Mononuclear cell (primary cell): ENCODE results near the gene FRG2B. TPM values are rescaled to one million over a fixed set of nuclear protein-coding genes. Genes with fewer than 3 reads are reported as not detected.
"Not testable (repeated sequence)": the region's sequence is repeated elsewhere in the genome, so short reads cannot be mapped to it uniquely, and the experiment has no call there.

Source experiments
- H3K27me3 ChIP-seq: 2 replicates; pipeline ENCODE4 v1.6.0; 2011; ENCODE audit warnings: low read length, control low read depth; ENCODE audit not compliant: insufficient read depth
- H3K4me1 ChIP-seq: 2 replicates; pipeline ENCODE4 v1.5.1; 2011; ENCODE audit warnings: mild to moderate bottlenecking, low read length, control low read depth; ENCODE audit not compliant: insufficient read depth
- H3K4me3 ChIP-seq: 2 replicates; pipeline ENCODE4 v1.5.1; 2011; ENCODE audit warnings: mild to moderate bottlenecking, low read length, moderate library complexity
- H3K9me3 ChIP-seq: 2 replicates; pipeline ENCODE4 v1.5.1; 2011; ENCODE audit warnings: low read depth, mild to moderate bottlenecking, control low read depth, low read length
- total RNA-seq: library from RNA; depleted of rRNA; stranded (reverse); fragments of >200 nt; gene quantifications from one replicate; pipeline ENCODE4 v1.2.3, GENCODE V29; 2012

The FRG2B gene
- total RNA-seq = not detected

- not testable (repeated sequence) for H3K27me3 ChIP-seq, H3K9me3 ChIP-seq, H3K4me3 ChIP-seq, H3K4me1 ChIP-seq
Measured at GRCh38 chr10:133626695-133627094, at the start of gene FRG2B. Gene FRG2B, minus strand, starts transcription at chr10:133626795. Its CDS starts 53 bp downstream, at chr10:133626742.

DNA sequence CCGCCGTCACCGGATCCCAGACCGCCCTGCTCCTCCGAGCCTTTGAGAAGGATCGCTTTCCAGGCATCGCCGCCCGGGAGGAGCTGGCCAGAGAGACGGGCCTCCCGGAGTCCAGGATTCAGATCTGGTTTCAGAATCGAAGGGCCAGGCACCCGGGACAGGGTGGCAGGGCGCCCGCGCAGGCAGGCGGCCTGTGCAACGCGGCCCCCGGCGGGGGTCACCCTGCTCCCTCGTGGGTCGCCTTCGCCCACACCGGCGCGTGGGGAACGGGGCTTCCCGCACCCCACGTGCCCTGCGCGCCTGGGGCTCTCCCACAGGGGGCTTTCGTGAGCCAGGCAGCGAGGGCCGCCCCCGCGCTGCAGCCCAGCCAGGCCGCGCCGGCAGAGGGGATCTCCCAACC, 40.9 kb upstream of the FRG2B start:
- not testable (repeated sequence) for H3K4me3 ChIP-seq, H3K27me3 ChIP-seq, H3K9me3 ChIP-seq, H3K4me1 ChIP-seq

DNA sequence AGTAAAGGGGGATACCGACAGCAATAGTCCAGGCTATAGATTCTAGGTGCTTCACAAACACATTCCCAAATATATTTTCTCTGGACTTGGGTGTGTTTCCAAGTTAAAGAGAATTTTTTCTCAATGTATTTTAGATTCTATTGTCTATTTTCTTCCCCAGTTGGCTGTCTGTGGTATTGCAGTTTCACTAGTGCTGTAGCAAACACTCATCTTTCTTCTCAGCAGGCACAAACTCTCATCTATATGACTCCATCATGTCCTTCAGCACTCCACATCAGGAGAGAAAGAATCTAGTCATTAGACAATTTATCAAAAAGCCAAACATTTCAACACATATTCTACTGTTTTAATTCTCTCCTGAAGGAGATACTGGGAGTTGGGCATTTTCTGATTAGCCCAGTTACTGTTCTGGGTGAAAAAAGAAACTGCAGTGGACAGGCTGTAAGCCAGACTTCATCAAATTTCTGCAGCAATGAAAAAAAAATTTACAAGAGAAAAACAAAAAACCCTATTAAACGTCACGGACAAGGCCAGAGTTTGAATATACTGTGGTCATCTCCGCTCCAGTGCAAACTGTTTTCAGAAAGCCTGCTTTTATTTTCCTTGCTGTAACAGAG, 37.1 kb upstream of the FRG2B start:
- not testable (repeated sequence) for H3K9me3 ChIP-seq, H3K4me3 ChIP-seq, H3K4me1 ChIP-seq, H3K27me3 ChIP-seq

DNA sequence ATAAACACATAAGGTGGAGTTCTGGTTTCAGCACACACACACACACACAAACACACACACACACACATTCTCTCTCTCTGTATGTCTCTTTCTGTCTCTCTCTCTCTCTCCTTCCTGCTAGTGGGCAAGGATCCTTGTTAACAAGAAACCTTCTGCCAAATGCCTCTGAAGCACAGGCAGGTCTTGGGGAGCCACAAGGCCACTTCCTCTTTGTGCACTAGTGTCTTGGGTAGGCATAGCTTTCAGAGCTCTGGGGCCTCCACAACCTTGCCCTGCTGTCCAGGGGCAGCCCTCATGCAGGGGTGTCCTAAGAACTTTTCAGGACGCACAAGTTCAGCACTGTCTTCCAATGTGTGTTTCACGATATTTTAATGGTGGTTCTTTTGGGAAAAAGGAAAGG, 34.5 kb upstream of the FRG2B start:
- H3K4me1 ChIP-seq, H3K4me3 ChIP-seq, H3K27me3 ChIP-seq, H3K9me3 ChIP-seq: not testable (repeated sequence)

GRCh38 chr10:133660516-133660915, 33.9 kb upstream of the FRG2B start:
- not testable (repeated sequence) for H3K4me3 ChIP-seq, H3K27me3 ChIP-seq, H3K9me3 ChIP-seq, H3K4me1 ChIP-seq

DNA sequence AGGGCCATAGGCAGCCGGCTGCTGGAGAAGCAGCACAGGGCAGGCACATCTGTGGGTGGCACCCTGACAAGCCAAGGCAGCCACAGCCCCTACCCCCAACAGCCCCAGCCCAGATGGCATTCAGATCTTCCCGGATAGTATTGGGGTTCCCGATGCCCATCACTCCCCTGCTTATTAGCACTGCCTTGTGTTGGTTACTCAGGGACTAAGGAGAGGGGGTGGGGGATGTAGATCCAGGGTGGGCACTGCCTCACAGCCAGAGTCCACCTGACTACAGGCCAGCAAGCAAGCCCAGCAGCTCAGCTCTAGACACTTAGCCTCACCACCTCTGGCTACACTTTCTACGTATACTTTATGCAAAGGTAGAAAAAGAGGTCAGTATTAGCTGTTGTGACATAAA, 30.7 kb upstream of the FRG2B start:
- H3K4me3 ChIP-seq, H3K4me1 ChIP-seq, H3K27me3 ChIP-seq, H3K9me3 ChIP-seq: not testable (repeated sequence)

DNA sequence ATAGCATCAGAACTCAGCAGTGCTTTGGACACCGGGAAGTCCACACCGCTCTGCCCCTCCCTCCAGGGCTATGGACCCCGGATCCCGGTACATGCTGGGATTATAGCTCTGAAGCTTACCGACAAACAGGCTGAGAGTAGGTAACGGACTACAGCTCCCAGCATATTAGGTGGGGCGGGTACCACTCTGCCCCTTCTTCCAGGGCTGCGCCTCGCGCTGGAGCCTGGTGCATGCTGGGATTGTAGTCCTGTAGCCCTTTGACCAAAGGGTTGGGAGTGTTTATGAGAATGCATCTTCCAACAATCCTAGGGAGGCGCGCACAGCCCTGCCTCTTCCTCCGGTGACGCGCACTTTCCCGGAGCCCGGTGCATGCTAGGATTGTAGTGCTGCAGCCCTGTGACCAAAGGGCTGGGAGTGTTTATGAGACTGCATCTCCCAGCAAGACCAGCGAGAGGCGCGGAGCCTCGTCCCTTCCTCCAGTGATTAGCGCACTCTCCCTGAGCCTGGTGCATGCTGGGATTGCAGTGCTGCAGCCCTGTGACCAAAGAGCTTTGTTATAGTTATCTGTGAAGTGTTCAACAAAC, 22.4 kb upstream of the FRG2B start:
- not testable (repeated sequence) for H3K27me3 ChIP-seq, H3K9me3 ChIP-seq, H3K4me1 ChIP-seq, H3K4me3 ChIP-seq

DNA sequence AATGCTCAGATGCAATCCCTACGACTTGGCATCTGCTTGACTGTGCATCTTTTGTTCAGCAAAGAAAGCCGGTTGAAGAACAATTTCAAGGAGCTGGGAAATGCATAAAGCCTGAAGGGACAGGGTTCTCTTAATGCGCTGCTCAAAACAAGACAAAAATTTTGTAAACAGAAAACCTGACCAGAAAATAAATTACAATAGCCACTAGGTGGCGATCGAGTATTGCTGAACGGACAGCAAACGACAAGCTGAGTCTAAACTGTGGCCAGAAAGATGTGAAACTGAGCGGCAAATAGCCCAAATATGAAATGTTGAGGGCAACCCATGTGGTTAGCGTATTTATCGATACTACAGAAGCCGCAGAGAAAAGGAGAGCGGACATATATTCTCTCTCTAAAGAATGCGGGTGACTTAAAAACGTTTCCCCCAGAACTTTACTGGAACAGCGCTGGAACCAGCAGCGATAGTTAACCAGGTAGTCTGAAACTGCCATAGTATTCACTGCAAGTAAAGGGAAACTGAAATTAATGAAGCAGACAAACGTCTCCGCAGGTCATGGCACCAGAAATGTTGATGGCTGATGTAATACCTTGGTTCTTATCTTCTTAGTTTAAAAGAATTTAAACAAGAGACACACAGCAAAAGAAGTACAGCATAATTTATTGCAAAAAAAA, 20.6 kb upstream of the FRG2B start:
- not testable (repeated sequence) for H3K27me3 ChIP-seq, H3K9me3 ChIP-seq, H3K4me3 ChIP-seq, H3K4me1 ChIP-seq

DNA sequence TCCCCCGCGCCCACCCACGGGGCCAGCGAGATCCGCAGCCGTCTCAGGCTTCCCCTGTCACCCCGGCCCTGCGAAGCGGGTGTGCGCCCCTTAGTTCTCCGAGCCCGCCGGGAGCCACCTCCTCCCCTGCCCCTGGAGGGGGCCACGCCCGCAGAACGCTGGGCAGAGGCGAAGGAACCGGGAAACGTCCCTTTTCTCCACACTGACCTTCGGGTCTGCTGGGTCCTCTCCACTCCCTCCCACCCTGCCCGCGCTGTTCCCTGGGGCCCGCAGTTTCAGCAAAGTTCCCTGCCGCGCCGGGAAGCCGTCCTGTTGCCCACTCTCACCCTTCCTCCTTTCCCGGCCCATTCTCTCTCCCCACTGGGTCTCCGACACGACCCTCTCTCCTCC, 11.2 kb upstream of the FRG2B start:
- not testable (repeated sequence) for H3K4me3 ChIP-seq, H3K27me3 ChIP-seq, H3K9me3 ChIP-seq, H3K4me1 ChIP-seq

DNA sequence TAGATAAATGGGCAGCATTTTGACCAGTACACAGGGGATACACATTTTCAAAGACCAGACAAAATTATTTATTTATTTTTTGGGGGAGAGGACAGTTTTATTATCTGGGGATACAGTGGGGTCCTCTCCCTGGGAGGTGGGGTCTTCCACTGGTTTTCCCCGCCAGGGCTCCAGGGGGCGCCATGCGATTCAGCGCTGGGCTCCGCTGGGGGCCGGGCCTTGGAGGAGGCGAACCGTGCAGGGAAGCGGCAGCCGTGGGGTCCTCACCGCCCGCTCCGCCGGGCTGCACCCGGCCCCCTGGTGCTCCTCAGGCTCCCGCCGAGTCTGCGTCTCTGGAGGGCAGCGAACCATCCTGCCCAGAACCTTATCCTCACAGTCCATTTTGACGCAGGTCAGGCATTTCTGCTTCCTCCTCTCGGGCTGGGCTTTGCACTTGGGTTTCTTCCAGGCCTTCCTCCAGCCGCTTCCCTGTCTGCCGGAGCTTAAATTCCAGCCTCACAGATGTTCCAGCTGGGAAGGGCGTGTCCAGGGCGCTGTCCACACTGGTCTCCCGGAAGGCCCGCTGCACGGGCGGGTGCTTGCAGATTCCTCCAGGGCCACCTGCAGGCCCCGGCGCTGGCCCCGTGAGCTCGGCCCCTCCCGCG, 10.7 kb upstream of the FRG2B start:
- H3K9me3 ChIP-seq, H3K27me3 ChIP-seq, H3K4me1 ChIP-seq, H3K4me3 ChIP-seq: not testable (repeated sequence)

DNA sequence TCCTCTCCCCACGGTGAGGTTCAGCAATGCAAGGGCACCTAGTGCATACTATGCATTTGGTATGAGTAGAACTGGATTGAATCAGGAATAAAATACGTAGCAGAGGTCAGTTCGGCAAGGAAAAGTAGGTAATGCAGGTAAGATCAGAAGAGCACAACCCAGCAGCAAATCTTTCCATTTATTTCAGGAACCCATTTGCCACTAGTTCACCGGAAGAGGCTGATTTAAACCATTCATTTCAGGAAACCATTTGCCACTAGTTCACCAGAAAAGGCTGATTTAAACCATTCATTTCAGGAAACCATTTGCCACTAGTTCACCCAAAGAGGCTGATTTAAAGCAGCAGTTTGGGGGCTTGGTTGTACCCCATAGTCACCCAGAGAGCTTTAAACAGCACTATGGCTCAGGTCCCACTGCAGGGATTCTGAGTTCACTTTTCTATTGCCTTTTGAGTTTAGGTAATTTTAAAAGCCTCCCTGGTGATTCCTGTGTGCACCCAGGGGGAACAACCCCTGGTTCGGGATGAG, 4.2 kb upstream of the FRG2B start:
- not testable (repeated sequence) for H3K4me3 ChIP-seq, H3K4me1 ChIP-seq, H3K9me3 ChIP-seq, H3K27me3 ChIP-seq

DNA sequence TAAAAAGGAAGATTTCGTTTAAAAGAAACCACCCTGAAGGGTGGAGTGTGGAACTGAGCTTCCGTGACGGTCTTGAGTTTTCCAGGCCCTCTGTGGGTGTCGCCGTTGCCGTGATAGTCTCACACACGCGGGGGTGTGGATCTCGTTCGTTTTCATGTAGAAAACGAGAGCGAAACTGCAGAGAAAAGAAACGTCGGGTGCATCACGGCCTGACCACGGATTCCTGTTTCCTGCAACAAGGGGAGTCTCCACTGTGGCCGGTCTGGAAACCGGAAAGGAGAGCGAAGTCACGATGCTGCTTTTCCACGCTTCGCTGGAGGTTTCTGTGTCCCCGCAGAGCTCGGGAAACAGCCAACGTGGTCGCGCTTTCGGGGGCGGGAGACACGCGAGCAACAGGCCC, 4.1 kb downstream of the FRG2B start:
- not testable (repeated sequence) for H3K9me3 ChIP-seq, H3K4me3 ChIP-seq, H3K4me1 ChIP-seq
- H3K27me3 ChIP-seq = peaks cover 11% of the 10 kb centered on the region

DNA sequence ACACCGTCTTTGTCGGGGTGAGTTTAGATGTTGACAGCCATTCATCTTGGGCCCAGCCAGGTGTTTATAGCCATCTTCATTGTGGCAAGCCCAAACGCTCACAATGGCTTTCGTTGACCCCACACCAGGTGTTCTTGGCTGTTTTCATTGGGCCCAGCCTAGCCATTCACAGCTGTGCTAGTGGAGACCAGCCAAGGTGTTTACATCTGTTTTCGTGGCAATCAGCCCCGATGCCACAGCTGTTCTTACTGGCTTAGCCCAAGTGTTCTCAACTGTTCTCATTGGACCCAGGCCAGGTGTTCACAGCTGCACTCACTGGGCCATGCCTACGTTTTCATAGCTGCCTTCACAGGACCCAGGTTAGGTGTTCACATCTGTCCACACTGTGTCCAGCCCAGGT, 7.7 kb downstream of the FRG2B start:
- no peaks in the 10 kb centered on the region for H3K9me3 ChIP-seq
- no peak overlapping the region for H3K4me3 ChIP-seq
- no peaks in the 10 kb centered on the region for H3K4me1 ChIP-seq
- H3K27me3 ChIP-seq = peaks cover 11% of the 10 kb centered on the region

DNA sequence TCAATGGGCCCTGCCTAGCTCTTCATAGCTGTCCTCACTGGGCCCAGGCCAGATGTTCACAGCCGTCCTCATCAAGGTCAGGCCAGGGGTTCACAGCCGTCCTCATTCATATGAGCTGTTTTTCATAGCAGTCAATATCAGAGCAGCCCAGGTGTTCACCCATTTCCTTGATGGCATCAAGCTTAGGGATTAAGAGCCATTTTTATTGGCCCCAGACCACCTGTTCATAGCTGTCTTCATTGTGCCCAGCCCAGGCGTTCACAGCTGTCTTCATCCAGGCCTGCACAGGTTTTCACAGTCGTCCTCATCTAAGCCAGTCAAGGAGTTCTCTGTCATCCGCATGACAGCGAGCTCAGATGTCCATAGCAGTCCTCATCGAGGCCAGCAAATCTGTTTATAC, 9.4 kb downstream of the FRG2B start:
- Histone ChIP-seq H3K4me3 (no peak overlapping the region), H3K27me3 (peaks cover 11% of the 10 kb centered on the region), H3K9me3 (no peaks in the 10 kb centered on the region), H3K4me1 (no peaks in the 10 kb centered on the region)

DNA sequence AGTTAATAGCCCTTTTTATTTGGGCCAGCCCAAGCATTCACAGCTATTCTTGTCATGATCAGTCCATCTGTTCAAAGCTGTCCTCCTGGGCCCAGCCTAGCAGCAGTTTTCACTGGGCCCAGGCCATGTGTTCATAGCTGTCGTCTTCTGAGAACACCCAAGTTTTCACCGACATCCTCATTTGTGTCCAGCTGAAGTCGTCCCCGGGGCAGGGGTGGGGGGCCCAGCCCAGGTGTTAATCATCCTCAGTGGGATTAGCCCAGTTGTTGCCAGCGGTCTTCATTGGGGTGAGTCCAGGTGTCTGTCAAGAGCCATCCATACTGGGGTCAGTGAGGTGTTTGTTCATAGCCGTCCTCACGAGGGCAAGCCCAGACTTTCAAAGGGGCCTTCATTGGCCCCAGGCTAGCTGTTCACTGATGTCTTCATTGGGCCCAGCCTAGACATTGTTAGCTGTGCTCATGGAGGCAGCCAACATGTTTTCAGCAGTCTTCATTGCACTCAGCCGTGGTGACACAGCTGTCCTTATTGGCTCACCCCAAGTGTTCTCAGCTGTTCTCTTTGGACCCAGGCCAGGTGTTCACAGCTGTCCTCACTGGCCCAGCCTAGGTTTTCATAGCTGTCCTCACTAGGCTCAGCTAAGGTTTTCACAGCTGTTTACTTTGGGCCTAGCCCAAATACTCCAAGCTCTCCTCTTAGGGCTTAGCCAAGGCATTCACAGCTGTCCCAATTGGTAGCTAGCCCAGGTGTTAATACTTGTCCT, 10.0 kb downstream of the FRG2B start:
- H3K27me3 ChIP-seq = peaks cover 8% of the 10 kb centered on the region
- H3K4me1 ChIP-seq = no peaks in the 10 kb centered on the region
- no peak overlapping the region for H3K4me3 ChIP-seq
- no peaks in the 10 kb centered on the region for H3K9me3 ChIP-seq
